Measurements from ENCODE around the gene BBX. TPM values are rescaled to one million over a fixed set of nuclear protein-coding genes. Genes with fewer than 3 reads are reported as not detected.

Gene BBX
- total and polyA plus RNA-seq, 4 donors: 4.7 to 25.1 (median 20.5) TPM

DNA sequence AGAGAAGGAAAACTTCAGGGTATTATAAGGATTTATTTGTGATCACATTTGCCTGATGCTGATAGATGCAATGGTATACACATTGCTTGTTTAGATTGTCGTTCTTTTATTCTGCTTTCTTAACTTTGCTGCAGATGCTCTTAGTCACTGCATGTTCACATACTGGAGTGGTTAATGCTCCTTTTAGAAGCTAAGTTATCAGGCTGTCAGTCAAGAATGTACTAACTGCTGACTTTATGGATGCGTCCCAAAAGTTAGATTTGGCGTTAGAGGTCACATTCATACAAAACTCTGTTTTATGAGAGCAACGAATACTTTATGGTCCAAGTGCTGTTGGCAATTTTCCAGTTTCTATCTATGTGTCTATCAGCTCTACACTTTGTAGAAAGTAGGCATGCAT lies 160.7 kb downstream of the BBX start:
- H3K27me3 ChIP-seq (ENCODE audit: control insufficient read depth in 4 of 4, insufficient read depth in 4 of 4, low read length in 3 of 4): no peaks in the 10 kb centered on the region
- no peak for DNase-seq (ENCODE audit: low spot score)
- no peak for TF ChIP-seq GABPA (IDR thresholded peaks at IDR 0.05 in 1 of 2, conservative IDR thresholded peaks at IDR 0.05 in 1 of 2)
- no peak for TF ChIP-seq RXRA (IDR thresholded peaks at IDR 0.05)
- TF ChIP-seq YY1 (IDR thresholded peaks at IDR 0.05): no peak
- H3K4me3 ChIP-seq (ENCODE audit: low read depth in 1 of 3, low read length in 3 of 3): no peak overlapping the region
- H3K9me3 ChIP-seq (ENCODE audit: control insufficient read depth in 4 of 4, low read length in 3 of 4): no peaks in the 10 kb centered on the region
- H3K27ac ChIP-seq (ENCODE audit: low read depth in 1 of 2, low read length in 2 of 2): no peak overlapping the region
- 86% methylated on average over 4 of the region's 4 CpGs for WGBS
- no peaks in the 10 kb centered on the region for H3K4me1 ChIP-seq (ENCODE audit: control insufficient read depth in 4 of 4, insufficient read depth in 4 of 4, low read length in 3 of 4)
- H3K9ac ChIP-seq (ENCODE audit: low read depth in 1 of 2, low read length in 2 of 2): no peak overlapping the region
- no peaks in the 10 kb centered on the region for H3K36me3 ChIP-seq (ENCODE audit: control insufficient read depth in 4 of 4, insufficient read depth in 3 of 4, low read depth in 1 of 4, low read length in 3 of 4)

DNA sequence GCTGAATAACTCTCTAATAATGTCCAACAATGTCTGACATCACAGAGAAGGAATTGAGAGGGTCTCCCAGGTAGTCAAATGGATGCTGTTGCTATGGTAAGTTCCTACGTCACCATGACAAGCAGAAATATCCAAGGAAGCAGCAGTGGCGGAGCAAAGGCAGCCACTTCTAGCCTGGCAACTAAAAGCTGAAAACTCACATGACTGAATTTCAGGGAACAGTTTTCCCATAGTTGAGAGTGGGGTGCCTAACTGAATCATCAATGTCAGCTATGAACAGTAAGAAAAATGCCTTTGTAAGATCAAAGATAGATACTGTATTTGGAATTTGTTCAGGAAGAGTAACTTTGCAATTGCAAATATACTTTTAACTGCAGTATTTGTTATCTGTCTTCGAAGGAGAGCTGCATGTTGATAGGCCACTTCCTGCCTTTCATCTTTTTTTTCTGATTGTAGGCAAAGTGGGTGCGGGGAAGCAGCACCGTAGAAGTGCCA lies 161.7 kb downstream of the BBX start:
- Histone ChIP-seq H3K9me3 (ENCODE audit: control insufficient read depth in 4 of 4, low read length in 3 of 4) (no peaks in the 10 kb centered on the region), H3K4me1 (ENCODE audit: control insufficient read depth in 4 of 4, insufficient read depth in 4 of 4, low read length in 3 of 4) (no peaks in the 10 kb centered on the region), H3K4me3 (ENCODE audit: low read depth in 1 of 3, low read length in 3 of 3) (no peak overlapping the region), H3K36me3 (ENCODE audit: control insufficient read depth in 4 of 4, insufficient read depth in 3 of 4, low read depth in 1 of 4, low read length in 3 of 4) (no peaks in the 10 kb centered on the region), H3K27ac (ENCODE audit: low read depth in 1 of 2, low read length in 2 of 2) (no peak overlapping the region), H3K27me3 (ENCODE audit: control insufficient read depth in 4 of 4, insufficient read depth in 4 of 4, low read length in 3 of 4) (no peaks in the 10 kb centered on the region), H3K9ac (ENCODE audit: low read depth in 1 of 2, low read length in 2 of 2) (no peak overlapping the region)
- 70% methylated on average over 5 of the region's 5 CpGs for WGBS
- DNase-seq (ENCODE audit: low spot score): no peak
- TF ChIP-seq, protein P1, sequence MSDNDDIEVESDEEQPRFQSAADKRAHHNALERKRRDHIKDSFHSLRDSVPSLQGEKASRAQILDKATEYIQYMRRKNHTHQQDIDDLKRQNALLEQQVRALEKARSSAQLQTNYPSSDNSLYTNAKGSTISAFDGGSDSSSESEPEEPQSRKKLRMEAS (IDR thresholded peaks at IDR 0.05): no peak
- TF ChIP-seq, protein P2, sequence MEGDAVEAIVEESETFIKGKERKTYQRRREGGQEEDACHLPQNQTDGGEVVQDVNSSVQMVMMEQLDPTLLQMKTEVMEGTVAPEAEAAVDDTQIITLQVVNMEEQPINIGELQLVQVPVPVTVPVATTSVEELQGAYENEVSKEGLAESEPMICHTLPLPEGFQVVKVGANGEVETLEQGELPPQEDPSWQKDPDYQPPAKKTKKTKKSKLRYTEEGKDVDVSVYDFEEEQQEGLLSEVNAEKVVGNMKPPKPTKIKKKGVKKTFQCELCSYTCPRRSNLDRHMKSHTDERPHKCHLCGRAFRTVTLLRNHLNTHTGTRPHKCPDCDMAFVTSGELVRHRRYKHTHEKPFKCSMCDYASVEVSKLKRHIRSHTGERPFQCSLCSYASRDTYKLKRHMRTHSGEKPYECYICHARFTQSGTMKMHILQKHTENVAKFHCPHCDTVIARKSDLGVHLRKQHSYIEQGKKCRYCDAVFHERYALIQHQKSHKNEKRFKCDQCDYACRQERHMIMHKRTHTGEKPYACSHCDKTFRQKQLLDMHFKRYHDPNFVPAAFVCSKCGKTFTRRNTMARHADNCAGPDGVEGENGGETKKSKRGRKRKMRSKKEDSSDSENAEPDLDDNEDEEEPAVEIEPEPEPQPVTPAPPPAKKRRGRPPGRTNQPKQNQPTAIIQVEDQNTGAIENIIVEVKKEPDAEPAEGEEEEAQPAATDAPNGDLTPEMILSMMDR (IDR thresholded peaks at IDR 0.05; ENCODE audit: low read depth, low read length, missing input control): no peak
- TF ChIP-seq SP1 (IDR thresholded peaks at IDR 0.05): no peak

DNA sequence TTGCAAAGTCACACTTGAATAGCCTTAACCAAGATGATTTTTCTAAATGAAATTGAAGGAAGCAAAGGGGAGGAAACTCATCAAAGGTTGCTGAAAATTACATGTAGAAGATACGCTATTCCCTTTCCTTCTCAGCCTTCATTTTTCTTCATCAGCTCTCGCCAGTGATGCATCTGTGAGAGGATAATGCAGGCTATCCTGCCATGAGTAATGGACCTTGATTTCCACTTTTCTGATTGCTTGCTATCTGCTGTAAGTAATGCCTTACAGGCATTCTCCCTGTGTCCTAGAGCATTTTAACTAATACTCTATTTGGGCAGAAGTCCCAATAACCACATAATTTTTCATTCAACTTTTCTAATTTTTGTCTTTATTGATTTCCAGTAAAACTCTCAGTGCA lies 162.6 kb downstream of the BBX start:
- Histone ChIP-seq H3K36me3 (ENCODE audit: control insufficient read depth in 4 of 4, insufficient read depth in 3 of 4, low read depth in 1 of 4, low read length in 3 of 4) (no peaks in the 10 kb centered on the region), H3K4me3 (ENCODE audit: low read depth in 1 of 3, low read length in 3 of 3) (no peak overlapping the region), H3K27me3 (ENCODE audit: control insufficient read depth in 4 of 4, insufficient read depth in 4 of 4, low read length in 3 of 4) (no peaks in the 10 kb centered on the region), H3K4me1 (ENCODE audit: control insufficient read depth in 4 of 4, insufficient read depth in 4 of 4, low read length in 3 of 4) (no peaks in the 10 kb centered on the region), H3K27ac (ENCODE audit: low read depth in 1 of 2, low read length in 2 of 2) (no peak overlapping the region), H3K9ac (ENCODE audit: low read depth in 1 of 2, low read length in 2 of 2) (no peak overlapping the region), H3K9me3 (ENCODE audit: control insufficient read depth in 4 of 4, low read length in 3 of 4) (no peaks in the 10 kb centered on the region)
- no peak for DNase-seq (ENCODE audit: low spot score)
- TF ChIP-seq JUND (IDR thresholded peaks at IDR 0.05): no peak
- TF ChIP-seq, protein P3, sequence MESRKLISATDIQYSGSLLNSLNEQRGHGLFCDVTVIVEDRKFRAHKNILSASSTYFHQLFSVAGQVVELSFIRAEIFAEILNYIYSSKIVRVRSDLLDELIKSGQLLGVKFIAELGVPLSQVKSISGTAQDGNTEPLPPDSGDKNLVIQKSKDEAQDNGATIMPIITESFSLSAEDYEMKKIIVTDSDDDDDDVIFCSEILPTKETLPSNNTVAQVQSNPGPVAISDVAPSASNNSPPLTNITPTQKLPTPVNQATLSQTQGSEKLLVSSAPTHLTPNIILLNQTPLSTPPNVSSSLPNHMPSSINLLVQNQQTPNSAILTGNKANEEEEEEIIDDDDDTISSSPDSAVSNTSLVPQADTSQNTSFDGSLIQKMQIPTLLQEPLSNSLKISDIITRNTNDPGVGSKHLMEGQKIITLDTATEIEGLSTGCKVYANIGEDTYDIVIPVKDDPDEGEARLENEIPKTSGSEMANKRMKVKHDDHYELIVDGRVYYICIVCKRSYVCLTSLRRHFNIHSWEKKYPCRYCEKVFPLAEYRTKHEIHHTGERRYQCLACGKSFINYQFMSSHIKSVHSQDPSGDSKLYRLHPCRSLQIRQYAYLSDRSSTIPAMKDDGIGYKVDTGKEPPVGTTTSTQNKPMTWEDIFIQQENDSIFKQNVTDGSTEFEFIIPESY (IDR thresholded peaks at IDR 0.05): no peak
- TF ChIP-seq RAD21 (IDR thresholded peaks at IDR 0.05): no peak
- no peak for TF ChIP-seq RXRA (IDR thresholded peaks at IDR 0.05)
- TF ChIP-seq, protein P4, sequence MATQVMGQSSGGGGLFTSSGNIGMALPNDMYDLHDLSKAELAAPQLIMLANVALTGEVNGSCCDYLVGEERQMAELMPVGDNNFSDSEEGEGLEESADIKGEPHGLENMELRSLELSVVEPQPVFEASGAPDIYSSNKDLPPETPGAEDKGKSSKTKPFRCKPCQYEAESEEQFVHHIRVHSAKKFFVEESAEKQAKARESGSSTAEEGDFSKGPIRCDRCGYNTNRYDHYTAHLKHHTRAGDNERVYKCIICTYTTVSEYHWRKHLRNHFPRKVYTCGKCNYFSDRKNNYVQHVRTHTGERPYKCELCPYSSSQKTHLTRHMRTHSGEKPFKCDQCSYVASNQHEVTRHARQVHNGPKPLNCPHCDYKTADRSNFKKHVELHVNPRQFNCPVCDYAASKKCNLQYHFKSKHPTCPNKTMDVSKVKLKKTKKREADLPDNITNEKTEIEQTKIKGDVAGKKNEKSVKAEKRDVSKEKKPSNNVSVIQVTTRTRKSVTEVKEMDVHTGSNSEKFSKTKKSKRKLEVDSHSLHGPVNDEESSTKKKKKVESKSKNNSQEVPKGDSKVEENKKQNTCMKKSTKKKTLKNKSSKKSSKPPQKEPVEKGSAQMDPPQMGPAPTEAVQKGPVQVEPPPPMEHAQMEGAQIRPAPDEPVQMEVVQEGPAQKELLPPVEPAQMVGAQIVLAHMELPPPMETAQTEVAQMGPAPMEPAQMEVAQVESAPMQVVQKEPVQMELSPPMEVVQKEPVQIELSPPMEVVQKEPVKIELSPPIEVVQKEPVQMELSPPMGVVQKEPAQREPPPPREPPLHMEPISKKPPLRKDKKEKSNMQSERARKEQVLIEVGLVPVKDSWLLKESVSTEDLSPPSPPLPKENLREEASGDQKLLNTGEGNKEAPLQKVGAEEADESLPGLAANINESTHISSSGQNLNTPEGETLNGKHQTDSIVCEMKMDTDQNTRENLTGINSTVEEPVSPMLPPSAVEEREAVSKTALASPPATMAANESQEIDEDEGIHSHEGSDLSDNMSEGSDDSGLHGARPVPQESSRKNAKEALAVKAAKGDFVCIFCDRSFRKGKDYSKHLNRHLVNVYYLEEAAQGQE (IDR thresholded peaks at IDR 0.05): no peak
- no peak for TF ChIP-seq TAF1 (conservative IDR thresholded peaks at IDR 0.05)
- TF ChIP-seq, protein P1 (IDR thresholded peaks at IDR 0.05): no peak
- no peak for TF ChIP-seq GABPA (IDR thresholded peaks at IDR 0.05 in 1 of 2, conservative IDR thresholded peaks at IDR 0.05 in 1 of 2)
- TF ChIP-seq, protein P5, sequence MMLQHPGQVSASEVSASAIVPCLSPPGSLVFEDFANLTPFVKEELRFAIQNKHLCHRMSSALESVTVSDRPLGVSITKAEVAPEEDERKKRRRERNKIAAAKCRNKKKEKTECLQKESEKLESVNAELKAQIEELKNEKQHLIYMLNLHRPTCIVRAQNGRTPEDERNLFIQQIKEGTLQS (IDR thresholded peaks at IDR 0.05): no peak
- no peak for TF ChIP-seq NR2F2 (IDR thresholded peaks at IDR 0.05)
- TF ChIP-seq HNF4A (conservative IDR thresholded peaks at IDR 0.05): no peak
- TF ChIP-seq FOXA2 (IDR thresholded peaks at IDR 0.05): no peak
- TF ChIP-seq, protein P2 (IDR thresholded peaks at IDR 0.05; ENCODE audit: low read depth, low read length, missing input control): no peak
- no peak for TF ChIP-seq YY1 (IDR thresholded peaks at IDR 0.05)
- no peak for TF ChIP-seq HNF4G (IDR thresholded peaks at IDR 0.05)
- no peak for TF ChIP-seq FOXA1 (IDR thresholded peaks at IDR 0.05)
- TF ChIP-seq SP1 (IDR thresholded peaks at IDR 0.05): no peak
- TF ChIP-seq EGR1 (IDR thresholded peaks at IDR 0.05; ENCODE audit: low read depth in 2 of 2): no peak
- WGBS: 93% methylated on average over 2 of the region's 2 CpGs
